Stimulated activated CD4-positive, alpha-beta T cell treated with anti-CD3 and anti-CD28 coated beads, Interleukin-4, amount 100 ng/mL, for 24 hours (primary cell): ENCODE data around the gene POR.

Source experiments
- DNase-seq: peaks from one replicate; pipeline ENCODE4 v3.0.0-alpha.2; 2020

Gene POR

DNA sequence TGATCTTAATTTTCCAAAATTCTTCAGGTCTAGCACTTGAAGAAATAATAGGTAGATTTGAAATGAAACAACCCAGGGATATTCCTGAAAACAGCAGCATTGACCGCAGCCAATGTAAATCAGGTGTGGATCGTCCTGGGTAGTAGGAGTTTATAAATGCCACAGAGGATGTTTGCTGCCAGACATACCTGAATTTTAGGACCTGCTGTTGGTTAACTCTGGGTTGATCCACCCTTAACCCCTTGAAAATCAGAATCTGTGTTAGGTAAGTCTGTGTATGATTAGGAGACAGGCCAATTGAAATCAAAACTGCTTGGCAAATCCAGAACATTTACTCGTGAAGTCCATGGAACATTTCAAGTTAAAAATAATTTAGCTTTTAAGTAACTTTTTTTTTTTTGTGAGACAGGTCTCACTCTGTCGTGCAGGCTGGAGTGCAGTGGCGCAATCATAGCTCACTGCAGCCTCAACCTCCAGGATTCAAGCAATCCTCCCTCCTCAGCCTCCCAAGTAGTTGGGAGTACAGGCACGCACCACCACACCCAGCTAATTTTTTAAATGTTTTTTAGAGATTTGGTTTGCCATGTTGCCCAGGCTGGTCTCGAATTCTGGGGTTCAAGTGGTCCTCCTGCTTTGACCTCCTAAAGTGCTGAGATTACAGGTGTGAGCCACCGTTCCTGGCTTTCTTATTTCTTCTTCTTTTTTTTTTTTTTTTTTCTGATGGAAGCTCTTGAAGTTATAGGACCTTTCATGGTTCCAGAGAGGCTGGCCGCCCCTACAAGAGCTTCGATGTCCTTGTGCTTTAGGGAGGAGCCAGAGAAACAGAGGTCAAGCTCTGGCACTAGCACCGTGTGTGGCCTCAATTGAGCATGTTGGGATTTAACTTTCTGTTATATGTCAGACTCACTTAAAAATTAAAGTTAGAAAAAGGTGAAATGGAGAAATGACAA is 2.0 kb downstream of the POR start:
- no peak for DNase-seq

DNA sequence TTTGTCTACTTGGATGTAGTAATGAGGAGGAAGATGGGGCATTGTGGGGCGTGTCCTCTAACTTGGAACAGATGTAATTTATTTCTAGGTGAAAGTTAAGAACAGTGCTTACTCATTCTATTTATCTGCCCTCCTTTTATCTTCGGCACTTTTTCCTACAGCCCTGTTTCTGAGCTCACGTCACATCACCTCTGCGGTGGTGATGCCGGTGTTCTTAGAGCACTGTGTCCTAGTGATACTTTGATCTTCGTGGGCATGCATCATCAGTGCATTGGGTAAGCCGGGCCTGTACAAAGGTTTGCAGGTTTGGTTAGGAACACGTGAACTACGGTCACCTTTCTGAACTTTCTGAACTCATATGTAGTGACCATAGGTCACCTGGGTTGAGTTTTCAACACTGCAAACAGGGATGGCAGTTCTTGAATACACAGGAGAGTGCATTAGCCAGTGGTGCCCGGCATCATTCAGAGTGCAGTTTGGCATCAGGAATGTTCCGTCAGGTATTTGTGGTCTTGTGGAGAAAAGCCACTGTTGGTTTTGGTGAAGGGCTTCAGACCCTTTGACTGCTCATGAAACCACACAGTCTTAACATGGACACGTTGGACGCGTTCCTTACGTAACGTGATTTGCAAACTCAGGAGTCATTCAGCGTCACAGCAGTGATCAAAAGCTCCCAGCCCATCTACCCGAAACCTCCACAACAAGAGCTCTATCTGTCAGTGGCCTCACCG is 5.6 kb downstream of the POR start:
- DNase-seq, result peak; percentile 41

DNA sequence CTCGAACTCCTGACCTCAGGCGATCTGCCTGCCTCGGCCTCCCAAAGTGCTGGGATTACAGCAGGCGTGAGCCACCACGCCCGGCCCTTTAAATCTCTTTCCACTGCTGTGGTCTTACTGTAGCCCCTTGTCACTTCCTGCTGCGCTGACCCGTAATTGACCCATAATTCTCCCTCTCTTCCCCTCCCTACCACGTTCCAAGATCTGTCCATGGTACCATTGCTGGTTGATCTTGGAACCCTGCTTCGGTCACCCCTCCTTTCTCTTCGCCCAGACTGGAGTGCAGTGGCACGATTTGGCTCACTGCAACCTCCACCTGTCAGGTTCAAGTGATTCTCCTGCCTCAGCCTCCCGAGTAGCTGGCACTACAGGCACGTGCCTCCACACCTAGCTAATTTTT is 6.5 kb downstream of the POR start:
- no peak for DNase-seq

GRCh38 chr7:75922966-75923603 is 8.1 kb downstream of the POR start:
- DNase-seq, result no peak

GRCh38 chr7:75924256-75924655 is 9.3 kb downstream of the POR start:
- DNase-seq, result no peak

GRCh38 chr7:75924889-75925288 is 9.9 kb downstream of the POR start:
- no peak for DNase-seq

DNA sequence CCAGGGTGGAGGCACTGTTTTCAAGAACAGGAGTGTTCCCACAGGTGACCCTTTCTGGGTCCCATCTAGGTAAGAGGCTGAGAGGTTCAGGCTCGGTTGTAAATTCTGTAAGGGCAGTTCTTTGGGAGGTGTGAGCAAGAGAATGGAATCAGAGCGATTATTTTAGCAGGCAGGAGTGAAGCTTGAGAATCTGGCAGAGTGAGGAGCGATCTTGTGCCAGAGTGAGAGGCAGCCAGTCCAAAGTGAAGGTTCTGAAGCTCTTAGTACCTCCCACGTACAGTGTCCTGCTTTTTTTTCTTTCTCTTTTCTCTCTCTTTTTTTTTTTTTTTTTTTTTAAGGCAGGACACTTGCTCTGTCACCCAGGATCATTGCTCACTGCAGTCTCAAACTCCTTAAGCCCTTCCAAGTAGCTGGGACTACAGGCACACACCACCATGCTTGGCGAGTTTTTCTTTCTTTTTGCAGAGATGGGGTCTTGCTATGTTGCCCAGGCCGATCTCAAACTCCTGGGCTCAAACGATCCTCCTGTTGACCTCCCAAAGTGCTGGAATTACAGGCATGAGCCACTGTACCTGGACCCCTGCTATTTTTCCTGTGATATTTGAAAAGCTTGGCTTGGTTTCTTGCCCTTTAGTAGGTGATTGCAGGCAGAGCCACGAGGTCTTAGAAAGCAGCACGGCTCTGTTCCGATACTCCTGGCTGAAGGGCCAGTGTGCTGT is 10.9 kb downstream of the POR start:
- no peak for DNase-seq

GRCh38 chr7:75928568-75928914 is 13.6 kb downstream of the POR start:
- peak; percentile 13 for DNase-seq

GRCh38 chr7:75931680-75932079 is 16.7 kb downstream of the POR start:
- no peak for DNase-seq

DNA sequence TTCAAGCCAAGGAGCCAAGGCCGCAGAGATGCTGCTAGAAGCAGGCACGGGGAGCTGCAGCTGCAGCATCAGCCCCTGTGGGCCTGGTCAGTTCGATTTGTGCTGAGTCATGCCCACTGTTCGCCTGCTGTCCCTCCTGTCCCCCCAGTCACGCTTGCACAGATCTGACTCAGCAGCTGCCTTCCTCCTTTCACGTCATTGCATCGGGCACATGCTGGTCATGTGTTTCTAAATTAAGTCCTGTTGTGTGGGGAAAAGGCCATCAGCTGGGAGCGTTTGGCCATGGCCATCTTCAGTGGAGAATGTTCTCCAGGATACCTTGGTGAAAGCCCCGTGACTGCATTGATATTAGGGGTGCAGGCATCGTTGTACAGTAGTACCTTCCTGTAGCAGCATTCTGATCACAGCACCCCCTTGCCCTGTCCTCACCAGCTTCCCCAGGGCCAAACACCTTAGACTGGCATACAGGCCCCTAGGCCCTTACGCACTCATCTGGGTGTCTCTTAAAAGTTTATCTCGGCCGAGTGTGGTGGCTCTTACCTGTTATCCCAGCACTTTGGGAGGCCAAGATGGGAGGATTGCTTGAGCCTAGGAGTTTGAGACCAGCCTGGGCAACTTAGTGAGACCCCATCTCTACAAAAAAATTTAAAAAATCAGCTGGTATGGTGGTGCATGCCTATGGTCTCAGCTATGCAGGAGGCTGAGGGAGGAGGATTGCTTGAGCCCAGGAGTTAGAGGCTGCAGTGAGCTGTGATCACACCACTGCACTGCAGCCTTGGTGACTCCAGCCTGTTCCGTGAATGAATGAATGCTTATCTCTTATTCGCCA is 23.2 kb downstream of the POR start:
- DNase-seq, result no peak

- no peak for DNase-seq
These were observed 24.0 kb downstream of the POR start for GRCh38 chr7:75938921-75939320.

- DNase-seq, result no peak
These were observed 28.9 kb downstream of the POR start for GRCh38 chr7:75943864-75944263.

DNA sequence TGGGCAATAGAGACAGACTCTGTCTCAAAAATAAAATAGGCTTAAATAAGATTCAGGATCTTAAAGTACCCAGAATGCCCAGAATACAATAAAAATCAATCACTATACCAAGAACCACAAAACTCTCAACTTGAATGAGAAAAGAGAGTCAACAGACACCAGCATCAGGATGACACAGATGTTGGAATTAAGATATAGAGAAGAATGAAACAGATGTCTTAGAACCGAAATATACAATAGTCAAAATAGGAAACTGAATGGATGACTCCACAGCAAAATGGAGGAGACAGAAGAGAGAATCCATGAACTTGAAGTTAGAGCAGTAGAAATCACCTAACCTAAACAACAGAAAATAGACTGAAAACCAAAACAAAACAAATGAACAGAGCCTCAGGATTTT is 29.6 kb downstream of the POR start:
- DNase-seq, result no peak

DNA sequence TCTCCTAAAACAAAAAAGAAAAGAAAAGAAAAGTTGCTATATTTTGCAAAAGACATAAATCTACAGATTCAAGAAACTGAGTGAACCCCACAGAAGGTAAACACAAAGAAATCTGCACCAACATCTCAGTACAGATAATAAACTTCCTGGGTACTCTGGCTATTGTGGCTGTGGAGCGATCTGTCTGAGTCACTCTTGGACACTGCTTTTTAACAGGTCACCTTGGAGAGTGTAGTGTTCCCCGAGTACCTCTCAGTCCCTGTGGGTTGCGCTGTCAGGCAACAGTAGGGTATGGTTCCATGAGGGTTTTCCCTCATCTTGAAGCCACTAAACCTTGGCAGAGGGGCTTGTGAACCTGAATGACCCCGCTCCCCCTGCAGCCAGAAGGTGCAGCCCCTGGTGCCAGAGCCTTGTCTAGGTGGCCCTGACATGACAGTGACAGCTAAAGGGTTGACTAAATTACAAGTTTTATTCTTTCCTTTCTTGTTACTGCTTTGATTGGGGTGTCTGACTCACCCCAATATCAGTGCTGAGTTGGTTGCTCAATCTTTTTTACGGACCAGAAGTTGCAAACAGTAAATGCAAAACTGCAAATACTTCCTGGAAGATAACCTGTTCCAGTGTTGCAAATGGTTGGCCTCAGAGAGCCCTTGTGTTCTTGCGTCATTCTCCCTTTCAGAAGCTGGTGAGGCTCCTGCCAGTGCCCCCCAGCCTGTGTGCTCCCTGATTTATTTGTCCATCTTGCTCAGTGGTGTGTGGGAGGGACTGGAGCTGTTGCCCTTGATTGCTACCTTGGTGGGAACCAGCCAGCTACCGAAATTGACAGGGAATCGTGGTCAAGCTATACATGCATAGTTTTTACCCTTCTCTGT is 30.6 kb downstream of the POR start:
- DNase-seq, result no peak

- no peak for DNase-seq
These were observed 31.4 kb downstream of the POR start for GRCh38 chr7:75946207-75946855.

DNA sequence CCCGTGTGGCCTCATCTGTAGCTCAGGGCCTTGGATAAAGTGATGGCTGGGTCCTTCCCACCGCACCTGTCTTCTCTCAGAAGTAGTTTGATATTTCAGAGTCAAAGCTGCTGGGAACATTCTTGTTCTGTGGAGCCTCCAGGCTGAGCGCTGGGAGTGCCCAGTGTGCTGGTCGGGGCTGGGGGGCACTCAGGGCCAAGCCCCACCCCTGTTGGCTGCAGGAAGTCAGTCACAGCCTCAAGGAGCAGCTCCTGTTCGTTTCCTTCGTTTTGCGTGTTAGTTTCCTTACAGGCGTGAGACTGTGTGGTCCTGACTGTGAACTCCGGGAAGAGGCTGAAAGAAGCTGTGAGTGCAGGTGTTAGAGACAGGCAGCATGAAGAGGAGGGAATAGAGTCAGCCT is 33.2 kb downstream of the POR start:
- no peak for DNase-seq

- no peak for DNase-seq
These were observed 35.2 kb downstream of the POR start for GRCh38 chr7:75950111-75950681.

DNA sequence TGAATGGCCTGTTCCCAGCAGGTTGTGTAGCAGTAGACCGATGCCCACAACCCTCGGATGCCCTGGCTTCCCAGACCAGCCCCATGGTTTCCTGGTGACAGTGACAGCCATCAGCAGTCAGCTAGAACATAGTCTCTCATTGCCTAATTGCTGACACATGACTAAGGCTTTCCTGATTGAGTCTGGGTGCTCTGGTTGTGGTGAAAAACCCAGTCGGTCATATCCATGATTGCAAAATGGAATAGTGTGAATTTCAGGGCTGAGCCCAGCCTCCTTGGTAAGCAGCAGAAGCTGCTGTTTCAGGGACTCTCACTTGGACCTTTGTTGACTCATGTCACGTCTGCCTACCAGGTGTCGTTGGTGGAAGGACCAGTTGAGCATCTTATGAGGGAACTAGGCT is 36.6 kb downstream of the POR start:
- DNase-seq, result no peak

DNA sequence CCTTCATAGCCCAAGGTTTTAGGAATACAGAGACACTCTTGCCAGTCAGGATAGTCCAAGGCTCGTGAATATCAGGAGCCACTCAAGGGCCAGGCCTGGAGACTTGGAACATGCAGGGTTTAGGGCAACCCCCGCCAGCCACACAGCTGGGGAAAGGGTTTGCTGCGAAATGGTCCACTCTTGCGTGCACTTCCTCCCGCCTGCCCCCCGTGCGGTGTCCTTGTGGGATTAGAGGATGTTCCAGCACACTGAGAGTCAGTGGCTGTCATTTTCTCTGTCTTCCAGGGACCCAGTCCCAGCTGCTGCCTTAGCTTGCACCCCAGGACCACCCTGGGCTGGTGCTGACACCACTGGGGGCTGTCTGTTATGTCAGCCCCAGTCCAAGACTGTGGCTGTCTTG is 38.5 kb downstream of the POR start:
- no peak for DNase-seq

- no peak for DNase-seq
These were observed 39.0 kb downstream of the POR start for GRCh38 chr7:75953931-75954330.
